HCT116 (cell line): ENCODE results near the gene KANK4.
A peak's percentile ranks its signal among the peaks of the same experiment; 100 is the strongest.

Source experiments
- ATF3 ChIP-seq: IDR thresholded peaks from 2 replicates; pipeline ENCODE4 v1.6.1; 2012
- CEBPB ChIP-seq: IDR thresholded peaks from 2 replicates; pipeline ENCODE4 v1.6.1; 2012; ENCODE audit warnings: low read depth
- CTCF ChIP-seq, 3 experiments: fragments of 200-600 bp in 1 of 3; sonication (generic) in 1 of 3; IDR thresholded peaks in 2 of 3; conservative IDR thresholded peaks in 1 of 3; 2 replicates each; pipeline ENCODE4 v1.5.1; 2012 to 2017; ENCODE audit warnings: low read depth in 2 of 3, low read length in 2 of 3, antibody characterized with exemption in 1 of 3, borderline replicate concordance in 1 of 3, control low read depth in 1 of 3, mild to moderate bottlenecking in 1 of 3, mixed read lengths in 1 of 3, mixed run types in 1 of 3, moderate library complexity in 1 of 3; ENCODE audit not compliant: insufficient read depth in 1 of 3
- EZH2 ChIP-seq: fragments of 200-600 bp; sonication (generic); IDR thresholded peaks from 2 replicates; pipeline ENCODE4 v1.6.1; 2017; ENCODE audit warnings: antibody characterized with exemption, mixed run types
- JUND ChIP-seq: IDR thresholded peaks from 2 replicates; pipeline ENCODE4 v1.6.1; 2012
- MAX ChIP-seq: IDR thresholded peaks from 2 replicates; pipeline ENCODE4 v1.6.1; 2012
- POLR2A ChIP-seq: IDR thresholded peaks from 2 replicates; pipeline ENCODE4 v1.7.0; 2011; ENCODE audit warnings: borderline replicate concordance; ENCODE audit not compliant: insufficient read depth, insufficient read length; ENCODE audit errors: extremely low read depth
- POLR2AphosphoS5 ChIP-seq: IDR thresholded peaks from 2 replicates; pipeline ENCODE4 v1.6.1; 2011; ENCODE audit warnings: mild to moderate bottlenecking, low read depth, low read length, moderate library complexity
- RAD21 ChIP-seq: IDR thresholded peaks from 2 replicates; pipeline ENCODE4 v1.6.1; 2012; ENCODE audit warnings: low read depth, mild to moderate bottlenecking
- REST ChIP-seq: IDR thresholded peaks from 2 replicates; pipeline ENCODE4 v1.6.1; 2012; ENCODE audit warnings: low read depth
- SIN3A ChIP-seq: IDR thresholded peaks from 2 replicates; pipeline ENCODE4 v1.6.1; 2012; ENCODE audit warnings: low read depth
- YY1 ChIP-seq: IDR thresholded peaks from 2 replicates; pipeline ENCODE4 v1.6.1; 2011; ENCODE audit warnings: low read length, low read depth, moderate library complexity, mild to moderate bottlenecking; ENCODE audit not compliant: insufficient replicate concordance; ENCODE audit errors: extremely low read depth

DNA sequence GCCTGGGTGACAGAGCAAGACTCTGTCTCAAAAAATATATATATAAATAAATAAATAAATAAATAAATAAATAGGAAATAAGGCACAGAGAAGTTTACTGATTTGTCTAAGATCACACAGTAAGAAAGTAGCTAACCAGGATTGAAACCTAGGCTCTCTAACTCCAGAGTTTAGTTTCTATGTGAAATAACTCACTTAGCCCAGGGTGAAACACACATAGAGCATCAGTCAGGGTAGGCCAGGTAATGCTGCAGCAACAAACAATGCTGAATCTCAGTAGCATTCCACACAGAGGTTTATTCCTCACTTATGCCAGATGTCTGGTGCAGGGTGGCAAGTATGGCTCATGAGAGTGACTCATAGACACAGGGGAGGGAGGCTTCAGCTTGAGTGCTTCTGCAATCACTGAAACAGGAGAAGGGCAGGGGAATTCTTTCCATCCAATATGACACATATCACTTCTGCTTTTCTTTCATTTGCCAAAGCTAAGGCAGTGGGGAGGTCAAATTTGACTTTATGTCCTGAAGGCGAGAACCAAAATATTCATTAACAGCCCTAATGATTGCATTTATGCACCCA, 37.1 kb upstream of the KANK4 start:
- no peak for TF ChIP-seq CTCF (IDR thresholded peaks at IDR 0.05 in 2 of 3, conservative IDR thresholded peaks at IDR 0.05 in 1 of 3; ENCODE audit: borderline replicate concordance in 1 of 3, insufficient read depth in 1 of 3, low read depth in 2 of 3, low read length in 2 of 3)
- no peak for TF ChIP-seq RAD21
- no peak for TF ChIP-seq POLR2A
- TF ChIP-seq MAX = no peak
- TF ChIP-seq ATF3 = no peak
- TF ChIP-seq YY1 = no peak
- TF ChIP-seq CEBPB = no peak; the same call in 1 of the 2 replicates
- TF ChIP-seq EZH2 = no peak
- TF ChIP-seq POLR2AphosphoS5 = no peak
- no peak for TF ChIP-seq SIN3A
- TF ChIP-seq REST = no peak
- peak; percentile 69 for TF ChIP-seq JUND
